Muscle of leg (tissue), 11 donors: ENCODE data around the gene ENDOV. TPM values are rescaled to one million over a fixed set of nuclear protein-coding genes. Genes with fewer than 3 reads are reported as not detected.

Experiments used
- DNase-seq: peaks from one replicate; pipeline ENCODE4 v3.0.0; 2013
- H3K27ac ChIP-seq: one replicate; pipeline ENCODE4 v1.5.1; 2013; ENCODE audit warnings: mild to moderate bottlenecking, low read length, control low read depth
- H3K27me3 ChIP-seq: one replicate; pipeline ENCODE4 v1.6.1; 2013; ENCODE audit warnings: low read length; ENCODE audit not compliant: control insufficient read depth, insufficient read depth
- H3K36me3 ChIP-seq: one replicate; pipeline ENCODE4 v1.6.1; 2013; ENCODE audit warnings: low read length; ENCODE audit not compliant: control insufficient read depth, insufficient read depth
- H3K4me1 ChIP-seq: one replicate; pipeline ENCODE4 v1.6.1; 2013; ENCODE audit warnings: low read length; ENCODE audit not compliant: control insufficient read depth, insufficient read depth
- H3K4me3 ChIP-seq: one replicate; pipeline ENCODE4 v1.5.1; 2013; ENCODE audit warnings: low read length, control low read depth
- H3K9me3 ChIP-seq: replicated peaks from 2 replicates; pipeline ENCODE4 v1.6.1; 2013; ENCODE audit warnings: low read depth, low read length; ENCODE audit not compliant: control insufficient read depth
- WGBS: methylation state at CpG from one replicate; pipeline ENCODE4 v1.1.5; 2013; ENCODE audit warnings: missing lambda C conversion rate; ENCODE audit not compliant: insufficient coverage; 5-methylcytosine and 5-hydroxymethylcytosine counted together
- polyA plus RNA-seq, 8 donors: library from polyadenylated mRNA; unstranded; fragments of 120-200 nt; gene quantifications; one replicate each; pipeline versions ENCODE4 v1.2.1 to v1.2.3, GENCODE V29; 2013; ENCODE audit warnings: inconsistent platforms in 1 of 8, low replicate concordance in 1 of 8; ENCODE audit not compliant: insufficient read length in 8 of 8, insufficient read depth in 1 of 8
- total RNA-seq: library from RNA; stranded (reverse); fragments of 120-200 nt; gene quantifications from one replicate; pipeline ENCODE4 v1.2.4, GENCODE V29; 2013

The ENDOV gene
- total and polyA plus RNA-seq, 9 donors: 11.3 to 23.8 (median 19.6) TPM

DNA sequence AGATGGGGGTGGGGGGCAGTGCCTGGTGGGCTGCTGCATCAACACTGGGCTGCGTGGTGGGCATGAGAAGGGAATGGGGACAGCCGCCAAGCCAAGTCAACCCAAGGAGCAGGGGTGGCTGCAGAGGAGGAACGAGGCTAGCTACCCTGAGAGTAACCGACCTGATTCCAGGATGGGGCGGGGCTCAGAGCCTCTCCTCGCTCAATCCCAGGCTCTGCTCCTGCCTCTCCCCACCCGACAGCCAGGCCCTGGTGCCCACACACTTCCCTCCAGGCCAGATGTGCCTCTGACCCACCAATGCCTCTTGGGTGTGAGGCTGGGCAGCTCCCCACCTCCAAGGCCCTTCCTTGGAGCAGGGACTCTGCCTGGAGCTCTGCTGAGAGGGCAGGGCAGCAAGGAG is 58.7 kb downstream of the ENDOV start:
- DNase-seq: no peak
- peaks cover 95% of the 10 kb centered on the region for H3K27me3 ChIP-seq
- WGBS: 35% methylated on average over 6 of the region's 7 CpGs
- no peak overlapping the region for H3K27ac ChIP-seq
- H3K36me3 ChIP-seq: no peaks in the 10 kb centered on the region
- no peaks in the 10 kb centered on the region for H3K9me3 ChIP-seq
- H3K4me3 ChIP-seq: no peak overlapping the region
- peaks cover 32% of the 10 kb centered on the region for H3K4me1 ChIP-seq

DNA sequence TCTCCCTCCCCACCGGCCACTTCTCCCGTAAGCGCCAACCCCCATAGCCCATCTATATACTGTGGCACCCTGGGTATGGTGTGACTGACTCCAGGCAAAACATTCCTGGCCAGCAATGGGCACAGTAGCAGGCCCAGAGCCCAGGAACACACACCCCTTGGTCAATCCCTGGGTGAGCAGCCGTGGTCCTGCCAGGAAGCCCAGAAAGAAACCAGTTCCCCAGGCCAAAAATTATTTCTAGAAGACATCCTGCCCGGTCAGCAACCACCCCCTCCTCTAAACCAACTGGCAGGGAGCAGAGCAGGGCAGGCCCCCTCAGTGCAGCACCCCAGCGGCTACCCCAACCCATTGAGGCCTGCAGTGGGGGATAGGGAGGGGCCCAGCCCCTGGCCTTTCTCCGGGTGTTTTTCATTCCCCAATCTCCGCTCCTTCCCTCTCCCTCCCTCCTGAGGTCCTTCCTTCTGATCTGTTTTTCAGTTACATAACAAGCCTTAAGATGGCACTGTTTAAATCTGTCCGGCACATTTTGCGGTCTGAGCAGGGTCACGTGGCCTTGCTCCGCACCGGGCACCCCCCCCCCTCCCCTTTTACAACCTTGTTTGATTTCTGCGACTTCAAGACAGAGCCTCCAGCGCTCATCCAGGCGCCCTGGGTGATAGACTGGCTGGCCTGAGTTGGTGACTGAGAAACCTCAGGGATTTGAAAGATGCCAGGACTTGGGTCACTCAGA is 59.4 kb downstream of the ENDOV start:
- Histone ChIP-seq H3K27me3 (peaks cover 95% of the 10 kb centered on the region), H3K4me1 (peaks cover 32% of the 10 kb centered on the region), H3K9me3 (no peaks in the 10 kb centered on the region), H3K36me3 (no peaks in the 10 kb centered on the region), H3K27ac (no peak overlapping the region), H3K4me3 (no peak overlapping the region)
- WGBS: 3% methylated on average over 7 of the region's 16 CpGs
- no peak for DNase-seq

DNA sequence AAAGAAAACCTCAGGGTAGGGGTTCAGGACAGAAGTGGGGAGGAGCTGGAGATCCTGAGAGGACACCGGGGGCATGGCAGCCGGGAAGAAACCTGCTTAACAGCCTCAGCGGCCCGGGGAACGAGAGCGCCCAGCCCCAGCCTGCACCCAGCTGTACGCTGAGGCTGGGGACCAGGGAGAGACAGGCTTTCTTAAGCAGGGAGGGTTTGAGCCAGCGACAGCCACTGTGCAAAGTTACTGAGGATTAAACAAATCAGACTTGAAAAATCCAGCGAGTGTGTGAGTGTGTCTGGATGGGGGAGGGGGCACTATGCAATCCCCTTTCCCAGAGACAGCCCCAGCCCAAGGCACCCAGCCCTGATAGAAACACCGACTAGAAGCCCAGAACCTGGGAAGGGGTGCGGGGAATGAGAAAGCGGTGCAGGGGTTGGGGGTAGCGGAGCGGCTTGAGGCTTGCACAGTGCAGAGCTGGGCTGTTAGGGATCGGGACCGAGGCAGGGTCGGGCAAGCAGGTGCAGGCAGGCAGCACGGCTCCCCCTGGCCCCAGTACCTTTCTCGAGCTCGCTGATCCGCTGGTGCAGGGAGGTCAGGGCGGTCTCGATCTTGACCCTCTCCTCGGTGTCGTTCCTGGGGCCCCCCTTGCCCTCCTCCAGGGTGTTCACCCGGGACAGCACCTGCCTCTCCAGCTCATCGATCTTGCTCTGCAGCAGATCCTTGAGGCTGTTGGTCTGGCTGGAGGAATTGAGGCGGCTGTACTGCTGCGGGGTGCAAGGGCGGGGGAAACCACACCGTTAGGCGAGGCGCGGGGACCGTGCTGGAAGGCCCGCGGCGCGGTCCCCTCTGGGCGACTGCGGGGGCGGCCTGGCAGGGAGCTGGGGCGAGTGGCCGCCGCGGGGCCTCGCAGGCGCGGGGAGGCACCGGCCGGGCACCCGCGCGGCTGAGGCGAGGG is 60.3 kb downstream of the ENDOV start:
- no peak overlapping the region for H3K27ac ChIP-seq
- no peak overlapping the region for H3K4me3 ChIP-seq
- peaks cover 32% of the 10 kb centered on the region for H3K4me1 ChIP-seq
- no peaks in the 10 kb centered on the region for H3K36me3 ChIP-seq
- 3% methylated on average over 53 of the region's 55 CpGs for WGBS
- no peaks in the 10 kb centered on the region for H3K9me3 ChIP-seq
- no peak for DNase-seq
- H3K27me3 ChIP-seq: peaks cover 95% of the 10 kb centered on the region

DNA sequence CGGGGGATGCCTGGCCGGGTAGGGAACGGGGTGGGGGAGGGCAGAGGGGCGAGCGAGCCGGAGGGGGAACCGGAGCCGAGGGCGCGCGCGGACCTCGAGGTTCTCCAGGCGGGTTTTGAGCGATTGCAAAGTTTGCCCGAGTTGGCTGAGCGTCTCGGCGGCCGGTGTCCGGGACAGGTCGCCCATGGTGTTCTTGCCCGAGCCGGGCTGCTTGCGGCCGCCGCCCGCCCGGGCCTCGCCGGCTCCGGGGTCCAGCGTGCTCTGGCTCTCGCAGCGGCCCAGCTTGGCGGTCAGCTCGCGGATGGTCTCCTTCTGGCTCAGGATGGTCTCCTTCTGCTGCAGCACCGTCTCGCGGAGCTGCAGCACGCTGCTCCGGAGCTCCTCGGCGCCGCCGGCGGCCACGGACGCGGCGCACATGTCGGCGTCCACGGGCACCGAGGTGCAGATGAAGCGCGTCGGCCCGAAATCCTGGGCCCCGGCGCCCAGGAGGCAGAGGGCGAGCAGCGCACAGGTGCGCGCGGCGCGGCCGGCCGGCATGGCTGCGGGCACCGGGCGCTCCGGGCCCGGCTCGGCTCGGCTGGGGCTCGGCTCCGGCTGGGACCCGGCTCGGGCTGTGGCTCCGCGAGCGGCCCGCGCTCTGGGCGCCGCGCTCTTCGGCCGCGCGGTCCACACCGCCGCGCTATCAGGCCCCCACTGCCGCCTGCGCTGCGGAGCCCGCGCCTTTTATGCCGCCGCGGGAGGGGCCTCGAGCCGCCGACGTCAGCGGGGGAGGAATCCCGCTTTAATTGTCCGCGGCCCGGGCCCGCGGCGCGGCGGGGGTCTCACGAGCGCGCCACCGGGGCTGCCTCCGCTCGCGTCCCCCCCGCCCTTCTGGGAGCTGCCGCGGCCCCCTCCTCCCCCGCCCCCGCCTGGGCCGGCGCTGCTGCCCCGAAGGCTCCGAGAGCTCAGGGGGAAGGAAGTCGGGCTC is 61.2 kb downstream of the ENDOV start, which contains the start of gene NPTX1:
Gene NPTX1 (minus strand): TSS at position 698 of the 967 bp plus-strand sequence. CDS start 161 bp downstream, at position 537.
- Histone ChIP-seq H3K4me1 (peaks cover 32% of the 10 kb centered on the region), H3K27ac (no peak within 1 kb of the TSS), H3K36me3 (no peaks in the 10 kb centered on the region), H3K27me3 (peaks cover 96% of the 10 kb centered on the region), H3K9me3 (no peaks in the 10 kb centered on the region), H3K4me3 (no peak within 1 kb of the TSS)
- no peak for DNase-seq
- under 1% methylated on average over 127 of the region's 136 CpGs for WGBS

DNA sequence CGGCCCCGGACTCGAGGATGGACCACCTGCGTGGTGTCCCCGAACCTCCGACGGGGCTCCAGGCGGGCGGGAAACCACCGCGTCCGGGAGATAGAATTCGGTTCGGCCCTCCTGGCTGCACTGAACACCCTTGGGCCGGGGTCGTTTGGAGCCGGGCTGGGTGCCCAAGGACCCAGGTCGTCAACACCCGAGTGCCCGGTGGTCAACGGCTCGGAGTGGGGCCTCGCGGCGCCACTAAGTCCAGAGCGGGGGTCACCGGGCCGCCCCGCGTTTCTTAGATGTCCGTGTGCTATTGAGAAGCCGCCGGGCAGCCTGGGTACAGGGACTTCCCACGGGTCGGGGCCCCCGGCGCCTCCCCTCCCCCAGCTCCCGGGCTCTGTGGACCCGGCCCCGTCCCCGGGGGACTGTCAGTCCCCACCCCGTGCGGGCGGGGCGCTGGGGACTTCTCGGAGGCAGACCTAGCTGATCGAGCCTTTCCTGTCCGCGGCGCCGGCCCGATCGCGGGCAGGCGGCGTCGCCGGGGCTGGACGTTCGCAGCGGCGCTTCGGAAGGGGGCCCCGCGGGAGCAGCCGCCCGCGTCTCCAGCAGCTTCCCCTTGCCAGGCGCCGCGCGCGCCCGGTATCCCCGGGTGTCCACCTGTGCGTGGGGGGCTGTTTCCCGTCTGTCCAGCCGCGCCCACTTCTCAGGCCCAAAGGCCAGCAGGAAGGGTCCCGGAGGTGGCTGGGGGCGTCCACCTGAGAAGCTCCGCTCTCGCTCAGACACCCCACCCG is 62.1 kb downstream of the ENDOV start:
- peaks cover 96% of the 10 kb centered on the region for H3K27me3 ChIP-seq
- H3K4me3 ChIP-seq: no peak overlapping the region
- peaks cover 34% of the 10 kb centered on the region for H3K4me1 ChIP-seq
- H3K36me3 ChIP-seq: no peaks in the 10 kb centered on the region
- no peaks in the 10 kb centered on the region for H3K9me3 ChIP-seq
- H3K27ac ChIP-seq: no peak overlapping the region
- DNase-seq: no peak
- 1% methylated on average over 83 of the region's 84 CpGs for WGBS

DNA sequence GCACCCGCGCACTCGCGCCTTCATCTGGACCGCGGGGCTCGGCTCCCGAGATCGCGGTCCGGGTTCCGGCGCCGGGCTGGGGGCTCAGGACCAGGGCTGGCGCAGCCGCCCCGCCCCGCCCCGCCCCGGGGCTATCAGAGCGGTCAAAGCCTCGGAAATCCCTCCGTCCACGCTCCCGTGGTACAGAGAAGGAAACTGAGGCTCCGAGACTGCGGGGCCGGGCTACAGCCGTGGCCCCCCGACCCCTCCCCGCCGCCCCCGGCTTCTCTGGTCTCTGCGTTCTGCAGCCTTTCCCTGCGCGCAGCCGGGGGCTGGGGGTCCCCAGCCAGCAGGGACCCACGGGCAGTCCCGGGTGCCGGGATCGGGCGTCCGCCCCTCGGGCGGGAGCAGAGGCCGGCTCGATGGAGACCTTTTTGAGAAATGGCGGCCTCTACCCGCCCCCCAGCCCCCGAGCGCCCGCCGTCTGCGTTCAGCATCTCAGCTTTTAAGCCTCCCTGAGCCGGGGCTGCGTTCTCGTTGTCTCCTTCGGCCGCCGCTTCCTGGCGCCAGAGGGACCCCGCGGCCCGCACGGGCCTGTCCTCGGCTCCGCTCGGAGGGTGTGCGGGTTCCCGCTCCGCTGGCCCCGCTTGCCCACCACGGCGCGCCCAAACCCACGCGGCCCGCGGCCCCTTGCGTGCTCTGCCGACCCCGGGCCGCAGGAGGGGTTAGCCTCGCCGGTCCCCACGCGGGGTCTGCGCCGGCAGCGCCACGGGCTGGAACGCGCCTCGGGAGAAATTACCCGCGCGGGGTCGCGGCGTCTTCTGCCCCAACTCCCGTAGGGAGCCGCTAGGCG is 62.9 kb downstream of the ENDOV start:
- DNase-seq: peak; percentile 66
- Histone ChIP-seq H3K27ac (no peak overlapping the region), H3K27me3 (peaks cover 96% of the 10 kb centered on the region), H3K4me3 (no peak overlapping the region), H3K4me1 (peaks cover 34% of the 10 kb centered on the region), H3K36me3 (no peaks in the 10 kb centered on the region), H3K9me3 (no peaks in the 10 kb centered on the region)
- under 1% methylated on average over 101 of the region's 103 CpGs for WGBS

DNA sequence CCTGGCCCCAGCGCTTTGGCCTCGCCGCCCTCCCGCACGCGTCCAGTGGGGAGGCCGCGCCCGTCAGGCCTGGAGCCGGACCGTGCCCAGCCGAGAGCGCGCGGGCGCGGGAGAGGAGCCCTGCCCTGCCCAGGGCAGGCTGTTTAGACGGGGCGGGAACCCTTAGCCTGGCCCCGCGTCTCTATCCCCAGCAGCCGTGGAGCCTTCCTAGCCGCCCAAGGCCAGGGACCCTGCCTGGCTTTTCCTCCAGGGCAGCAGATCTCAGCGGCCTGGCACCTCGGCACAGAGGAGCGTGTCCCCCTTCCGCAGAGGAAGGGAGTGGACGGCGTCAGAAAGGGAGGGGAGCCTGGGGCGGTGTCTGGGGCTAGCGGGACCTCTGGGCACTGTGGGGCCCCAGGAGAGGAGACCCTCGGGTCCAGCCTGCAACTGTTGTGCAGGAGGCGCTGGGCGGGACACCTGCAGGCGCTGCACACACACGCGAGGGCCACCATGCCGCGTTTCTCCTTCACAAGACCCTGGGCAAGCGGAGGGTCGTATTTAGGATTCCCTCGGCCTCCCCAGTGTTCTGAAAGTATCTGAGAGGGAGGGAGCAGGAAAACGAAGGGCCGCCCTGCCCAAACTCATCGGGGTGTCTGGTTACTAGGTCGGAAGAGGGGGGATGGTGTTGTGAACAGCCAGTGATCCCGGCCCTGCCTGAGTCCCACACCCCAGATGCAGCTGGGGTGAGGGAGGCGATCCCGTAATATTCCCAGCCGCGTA is 63.7 kb downstream of the ENDOV start:
- H3K27ac ChIP-seq: no peak overlapping the region
- H3K27me3 ChIP-seq: peaks cover 96% of the 10 kb centered on the region
- no peak for DNase-seq
- H3K36me3 ChIP-seq: no peaks in the 10 kb centered on the region
- peaks cover 34% of the 10 kb centered on the region for H3K4me1 ChIP-seq
- 1% methylated on average over 37 of the region's 51 CpGs for WGBS
- no peaks in the 10 kb centered on the region for H3K9me3 ChIP-seq
- no peak overlapping the region for H3K4me3 ChIP-seq

DNA sequence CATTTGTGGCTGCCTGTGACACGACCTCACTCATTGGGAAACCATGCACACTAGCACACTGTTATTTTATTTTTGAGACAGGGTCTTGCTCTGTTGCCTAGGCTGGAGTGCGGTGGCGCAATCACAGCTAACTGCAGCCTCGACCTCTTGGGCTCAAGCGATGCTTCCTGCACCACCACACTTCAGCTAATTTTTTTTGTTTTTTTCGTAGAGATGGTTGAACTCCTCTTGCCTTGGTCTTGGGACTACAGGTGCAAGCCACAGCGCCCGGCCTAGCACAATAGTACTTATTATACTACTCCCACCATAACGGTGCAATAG is 64.2 kb downstream of the ENDOV start:
- WGBS: 14% methylated on average over 2 of the region's 9 CpGs
- no peaks in the 10 kb centered on the region for H3K9me3 ChIP-seq
- DNase-seq: no peak
- no peak overlapping the region for H3K4me3 ChIP-seq
- H3K27me3 ChIP-seq: peaks cover 94% of the 10 kb centered on the region
- no peaks in the 10 kb centered on the region for H3K36me3 ChIP-seq
- no peak overlapping the region for H3K27ac ChIP-seq
- peaks cover 34% of the 10 kb centered on the region for H3K4me1 ChIP-seq
